Endodermal cell (in vitro differentiated cells): ENCODE results near the gene MMS22L. TPM values are rescaled to one million over a fixed set of nuclear protein-coding genes. Genes with fewer than 3 reads are reported as not detected.

Experiments
- DNase-seq: peaks from one replicate; pipeline ENCODE4 v3.0.0-alpha.2; 2017
- H3K27ac ChIP-seq: 2 replicates; pipeline ENCODE4 v1.5.1; 2013; ENCODE audit warnings: mild to moderate bottlenecking, low read depth, low read length, moderate library complexity
- H3K27me3 ChIP-seq: 2 replicates; pipeline ENCODE4 v1.6.1; 2013; ENCODE audit warnings: mild to moderate bottlenecking, low read length, moderate library complexity; ENCODE audit not compliant: insufficient read depth, control insufficient read depth, poor library complexity, severe bottlenecking
- H3K36me3 ChIP-seq: 2 replicates; pipeline ENCODE4 v1.7.0; 2013; ENCODE audit warnings: mild to moderate bottlenecking, low read length, moderate library complexity; ENCODE audit not compliant: control insufficient read depth, insufficient read depth
- H3K4me1 ChIP-seq: one replicate; pipeline ENCODE4 v1.7.0; 2013; ENCODE audit warnings: low read length; ENCODE audit not compliant: control insufficient read depth, insufficient read depth
- H3K4me3 ChIP-seq: 2 replicates; pipeline ENCODE4 v1.5.1; 2013; ENCODE audit warnings: mild to moderate bottlenecking, low read length, moderate library complexity
- H3K9ac ChIP-seq: 2 replicates; pipeline ENCODE4 v1.6.1; 2013; ENCODE audit warnings: mild to moderate bottlenecking, low read length, moderate library complexity; ENCODE audit not compliant: poor library complexity, severe bottlenecking; ENCODE audit errors: extremely low read depth
- H3K9me3 ChIP-seq: 2 replicates; pipeline ENCODE4 v1.6.1; 2013; ENCODE audit warnings: mild to moderate bottlenecking, low read length, moderate library complexity; ENCODE audit not compliant: control insufficient read depth
- H3K27ac Mint-ChIP-seq: 2 replicates; pipeline ENCODE4 v1.8.0; 2020; ENCODE audit warnings: mixed read lengths
- H3K27me3 Mint-ChIP-seq: 2 replicates; pipeline ENCODE4 v1.8.0; 2021; ENCODE audit warnings: mild to moderate bottlenecking, mixed read lengths; ENCODE audit not compliant: insufficient read depth
- H3K36me3 Mint-ChIP-seq: 2 replicates; pipeline ENCODE4 v1.8.0; 2020; ENCODE audit warnings: low read depth, mixed read lengths
- H3K4me1 Mint-ChIP-seq: 2 replicates; pipeline ENCODE4 v1.8.0; 2020; ENCODE audit warnings: mixed read lengths
- H3K4me3 Mint-ChIP-seq: 2 replicates; pipeline ENCODE4 v1.8.0; 2020; ENCODE audit warnings: mild to moderate bottlenecking, moderate library complexity, mixed read lengths
- H3K9me3 Mint-ChIP-seq: 2 replicates; pipeline ENCODE4 v1.8.0; 2020; ENCODE audit warnings: mild to moderate bottlenecking, mixed read lengths
- WGBS, 2 experiments: methylation state at CpG; one replicate each; pipeline versions ENCODE4 v1.1.5 to v1.1.7; 2013; ENCODE audit warnings: missing lambda C conversion rate in 2 of 2, mixed read lengths in 1 of 2; ENCODE audit not compliant: insufficient coverage in 1 of 2, insufficient read length in 1 of 2; 5-methylcytosine and 5-hydroxymethylcytosine counted together
- total RNA-seq, 2 donors: library from RNA; stranded (reverse); fragmentation: NEBNext Ultra II Directional in 1 of 2; extraction: Animal tissue kit (Norgen Biotek cat#: 25700) in 1 of 2; gene quantifications; 2 replicates in 1 of 2; 3 replicates in 1 of 2; pipeline ENCODE4 v1.2.1, GENCODE V29; 2021
- TF ChIP-seq, protein P1 (sequence below): fragments of 200-600 bp; sonication (generic); conservative IDR thresholded peaks from 2 replicates; pipeline ENCODE4 v1.5.0; 2021; ENCODE audit warnings: antibody characterized with exemption, mild to moderate bottlenecking

MMS22L gene
- total RNA-seq, 2 donors from 2014 or later, result 32.6 to 36.6 TPM

DNA sequence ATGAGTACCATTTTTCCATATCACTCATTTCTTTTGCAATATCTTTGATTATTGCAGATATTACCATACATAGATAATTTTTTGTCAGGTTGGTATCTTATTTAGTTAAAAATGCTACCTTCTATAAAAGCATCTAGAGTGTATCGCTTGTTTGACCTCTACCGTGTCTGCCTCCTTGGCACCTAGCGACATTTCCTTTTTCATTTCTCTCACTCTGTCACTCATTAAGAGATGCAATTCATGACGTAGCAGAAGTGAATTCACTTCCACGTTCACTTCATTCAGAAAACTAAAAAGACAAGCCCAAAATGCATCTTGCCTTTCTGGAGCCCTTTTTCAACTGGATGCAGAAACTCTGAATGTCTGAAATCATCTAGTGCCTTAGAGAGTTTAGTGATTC, 172.9 kb downstream of the MMS22L start:
- Mint-ChIP-seq H3K4me1 (no peaks in the 10 kb centered on the region), H3K27ac (no peak overlapping the region), H3K27me3 (no peaks in the 10 kb centered on the region), H3K4me3 (no peak overlapping the region), H3K36me3 (no peaks in the 10 kb centered on the region), H3K9me3 (peaks cover 3% of the 10 kb centered on the region)
- no peak overlapping the region for H3K4me3 ChIP-seq
- TF ChIP-seq, protein P1, sequence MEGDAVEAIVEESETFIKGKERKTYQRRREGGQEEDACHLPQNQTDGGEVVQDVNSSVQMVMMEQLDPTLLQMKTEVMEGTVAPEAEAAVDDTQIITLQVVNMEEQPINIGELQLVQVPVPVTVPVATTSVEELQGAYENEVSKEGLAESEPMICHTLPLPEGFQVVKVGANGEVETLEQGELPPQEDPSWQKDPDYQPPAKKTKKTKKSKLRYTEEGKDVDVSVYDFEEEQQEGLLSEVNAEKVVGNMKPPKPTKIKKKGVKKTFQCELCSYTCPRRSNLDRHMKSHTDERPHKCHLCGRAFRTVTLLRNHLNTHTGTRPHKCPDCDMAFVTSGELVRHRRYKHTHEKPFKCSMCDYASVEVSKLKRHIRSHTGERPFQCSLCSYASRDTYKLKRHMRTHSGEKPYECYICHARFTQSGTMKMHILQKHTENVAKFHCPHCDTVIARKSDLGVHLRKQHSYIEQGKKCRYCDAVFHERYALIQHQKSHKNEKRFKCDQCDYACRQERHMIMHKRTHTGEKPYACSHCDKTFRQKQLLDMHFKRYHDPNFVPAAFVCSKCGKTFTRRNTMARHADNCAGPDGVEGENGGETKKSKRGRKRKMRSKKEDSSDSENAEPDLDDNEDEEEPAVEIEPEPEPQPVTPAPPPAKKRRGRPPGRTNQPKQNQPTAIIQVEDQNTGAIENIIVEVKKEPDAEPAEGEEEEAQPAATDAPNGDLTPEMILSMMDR, result no peak
- DNase-seq, result no peak
- H3K9me3 ChIP-seq, result no peaks in the 10 kb centered on the region
- H3K9ac ChIP-seq, result no peak overlapping the region
- no peak overlapping the region for H3K27ac ChIP-seq
- no peaks in the 10 kb centered on the region for H3K4me1 ChIP-seq
- 91 to 92% methylated on average over 5 of the region's 5 CpGs for WGBS, 2 experiments
- no peaks in the 10 kb centered on the region for H3K27me3 ChIP-seq
- no peaks in the 10 kb centered on the region for H3K36me3 ChIP-seq

DNA sequence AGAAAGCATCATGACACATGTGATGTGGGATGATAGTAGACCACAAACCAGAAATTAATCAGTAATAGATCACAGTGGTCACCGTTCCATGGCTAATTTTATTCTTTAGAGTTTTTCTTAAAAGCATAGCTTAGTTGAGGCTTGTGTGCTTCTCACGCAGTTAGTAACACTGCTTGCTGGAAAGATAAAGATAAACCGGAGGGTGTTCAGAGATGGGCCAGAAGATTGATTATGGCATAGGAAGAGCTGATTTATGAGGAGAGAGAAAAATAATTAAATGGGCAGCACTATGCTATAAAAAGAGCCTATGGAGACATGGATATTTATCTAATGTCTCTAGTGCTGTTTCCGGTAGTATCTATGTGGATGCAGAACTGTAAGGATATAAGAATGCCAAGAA, 173.6 kb downstream of the MMS22L start:
- H3K36me3 Mint-ChIP-seq, result no peaks in the 10 kb centered on the region
- H3K4me1 Mint-ChIP-seq, result no peaks in the 10 kb centered on the region
- TF ChIP-seq, protein P1, result no peak
- Histone ChIP-seq H3K4me1 (no peaks in the 10 kb centered on the region), H3K9ac (no peak overlapping the region), H3K27ac (no peak overlapping the region), H3K36me3 (no peaks in the 10 kb centered on the region), H3K9me3 (no peaks in the 10 kb centered on the region), H3K4me3 (no peak overlapping the region), H3K27me3 (no peaks in the 10 kb centered on the region)
- H3K4me3 Mint-ChIP-seq, result no peak overlapping the region
- no peak for DNase-seq
- H3K27me3 Mint-ChIP-seq, result no peaks in the 10 kb centered on the region
- H3K27ac Mint-ChIP-seq, result no peak overlapping the region
- peaks cover 3% of the 10 kb centered on the region for H3K9me3 Mint-ChIP-seq
- 92 to 100% methylated on average over 3 to 4 of the region's 4 CpGs for WGBS, 2 experiments

DNA sequence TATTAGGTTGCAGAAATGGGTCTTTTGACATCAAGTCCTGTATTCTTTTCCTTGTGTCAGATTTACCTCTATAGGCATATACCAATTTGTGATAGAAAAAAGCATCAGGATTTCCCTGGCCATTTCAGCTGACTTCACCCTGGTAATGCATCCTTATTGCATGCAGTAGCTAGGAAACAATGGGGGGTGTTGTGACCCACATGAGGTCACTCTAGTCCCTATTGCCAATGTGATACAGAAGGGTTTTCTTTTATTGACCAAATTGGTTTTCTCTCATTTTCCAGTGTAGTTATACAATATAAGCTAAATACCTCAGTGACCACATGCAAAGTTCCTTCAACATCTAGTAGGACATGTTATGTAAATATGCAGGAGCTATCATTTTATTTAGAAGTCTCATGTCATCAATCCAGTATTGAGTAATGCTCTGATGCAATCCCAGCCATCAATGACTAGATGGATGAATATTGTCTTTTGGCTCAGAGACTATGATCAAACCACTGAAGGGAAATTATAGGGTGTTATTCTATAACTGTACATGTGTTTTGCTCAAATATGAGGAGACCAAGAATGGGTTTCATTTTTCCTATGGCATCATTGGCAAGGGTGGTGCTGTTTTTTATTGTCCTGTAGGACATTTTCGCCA, 180.7 kb downstream of the MMS22L start:
- no peaks in the 10 kb centered on the region for H3K4me1 Mint-ChIP-seq
- DNase-seq, result no peak
- H3K27ac Mint-ChIP-seq, result no peak overlapping the region
- H3K4me3 Mint-ChIP-seq, result no peak overlapping the region
- no peak overlapping the region for H3K9ac ChIP-seq
- no peaks in the 10 kb centered on the region for H3K4me1 ChIP-seq
- H3K9me3 Mint-ChIP-seq, result no peaks in the 10 kb centered on the region
- H3K27me3 Mint-ChIP-seq, result no peaks in the 10 kb centered on the region
- WGBS, 2 experiments, result 100% methylated on average over 1 of the region's 1 CpG; no CpG with 5 or more reads in 1 of the 2 experiments
- no peaks in the 10 kb centered on the region for H3K27me3 ChIP-seq
- no peak overlapping the region for H3K4me3 ChIP-seq
- no peaks in the 10 kb centered on the region for H3K36me3 ChIP-seq
- H3K36me3 Mint-ChIP-seq, result no peaks in the 10 kb centered on the region
- H3K9me3 ChIP-seq, result no peaks in the 10 kb centered on the region
- H3K27ac ChIP-seq, result no peak overlapping the region
- TF ChIP-seq, protein P1, result no peak
